Measurements from ENCODE around the gene ACLY.
"Not testable (repeated sequence)": the region's sequence is repeated elsewhere in the genome, so short reads cannot be mapped to it uniquely, and the experiment has no call there.

Gene ACLY

GRCh38 chr17:41941168-41941567 is 22.4 kb upstream of the ACLY start:
- DNase-seq (ENCODE audit: low read depth in 4 of 4, low spot score in 1 of 4): no peak

- no peak for DNase-seq (ENCODE audit: low read depth in 4 of 4, low spot score in 1 of 4)
These were observed 20.9 kb upstream of the ACLY start for GRCh38 chr17:41939693-41940090.

- no peak for DNase-seq (ENCODE audit: low read depth in 4 of 4, low spot score in 1 of 4)
These were observed 20.4 kb upstream of the ACLY start for GRCh38 chr17:41939044-41939692.

GRCh38 chr17:41937970-41938954 is 19.5 kb upstream of the ACLY start:
- DNase-seq (ENCODE audit: low read depth in 4 of 4, low spot score in 1 of 4): no peak

- DNase-seq (ENCODE audit: low read depth in 4 of 4, low spot score in 1 of 4): no peak
These were observed 16.9 kb upstream of the ACLY start for GRCh38 chr17:41935641-41936040.

GRCh38 chr17:41932816-41933389 is 14.2 kb upstream of the ACLY start:
- no peak for DNase-seq (ENCODE audit: low read depth in 4 of 4, low spot score in 1 of 4)

- DNase-seq (ENCODE audit: low read depth in 4 of 4, low spot score in 1 of 4): not testable (repeated sequence)
These were observed 13.0 kb upstream of the ACLY start for GRCh38 chr17:41931715-41932114.

- DNase-seq (ENCODE audit: low read depth in 4 of 4, low spot score in 1 of 4): not testable (repeated sequence)
These were observed 12.0 kb upstream of the ACLY start for GRCh38 chr17:41930833-41931156.

GRCh38 chr17:41930009-41930832 is 11.5 kb upstream of the ACLY start, which contains the start of gene ODAD4:
ODAD4 (plus strand) TSS chr17:41930617; CDS start chr17:41930724, 107 bp downstream.
- peak; percentile 86 to 94 (median 91) for DNase-seq (ENCODE audit: low read depth in 4 of 4, low spot score in 1 of 4)

GRCh38 chr17:41928693-41929251 is 10.0 kb upstream of the ACLY start:
- no peak for DNase-seq (ENCODE audit: low read depth in 4 of 4, low spot score in 1 of 4)

GRCh38 chr17:41925991-41926590 is 7.3 kb upstream of the ACLY start:
- no peak for DNase-seq (ENCODE audit: low read depth in 4 of 4, low spot score in 1 of 4)

GRCh38 chr17:41920580-41920955 is 1.8 kb upstream of the ACLY start:
- no peak for DNase-seq (ENCODE audit: low read depth in 4 of 4, low spot score in 1 of 4)

GRCh38 chr17:41919840-41920579 is 1.3 kb upstream of the ACLY start:
- DNase-seq (ENCODE audit: low read depth in 4 of 4, low spot score in 1 of 4): no peak

GRCh38 chr17:41919165-41919817 is 540 bp upstream of the ACLY start:
- DNase-seq (ENCODE audit: low read depth in 4 of 4, low spot score in 1 of 4): no peak

GRCh38 chr17:41917679-41918313 is 955 bp downstream of the ACLY start:
- DNase-seq (ENCODE audit: low read depth in 4 of 4, low spot score in 1 of 4): peak in 3 of 4 experiments; percentile 16 to 25 (median 18)

- DNase-seq (ENCODE audit: low read depth in 4 of 4, low spot score in 1 of 4): no peak
These were observed 1.6 kb downstream of the ACLY start for GRCh38 chr17:41917192-41917591.

GRCh38 chr17:41915566-41915965 is 3.2 kb downstream of the ACLY start:
- no peak for DNase-seq (ENCODE audit: low read depth in 4 of 4, low spot score in 1 of 4)

GRCh38 chr17:41915020-41915419 is 3.7 kb downstream of the ACLY start:
- no peak for DNase-seq (ENCODE audit: low read depth in 4 of 4, low spot score in 1 of 4)

GRCh38 chr17:41914358-41914766 is 4.4 kb downstream of the ACLY start:
- no peak for DNase-seq (ENCODE audit: low read depth in 4 of 4, low spot score in 1 of 4)
